SKM-1 treated with dmso at 0.1 percent for 144 hours (cell line): ENCODE measurements around the gene GABRR1.
"Not testable (repeated sequence)": the region's sequence is repeated elsewhere in the genome, so short reads cannot be mapped to it uniquely, and the experiment has no call there.

Experiments
- DNase-seq: peaks from one replicate; lab custom pipeline; 2025; ENCODE audit not compliant: unreplicated experiment; lab: John Stamatoyannopoulos, UW

Gene GABRR1

DNA sequence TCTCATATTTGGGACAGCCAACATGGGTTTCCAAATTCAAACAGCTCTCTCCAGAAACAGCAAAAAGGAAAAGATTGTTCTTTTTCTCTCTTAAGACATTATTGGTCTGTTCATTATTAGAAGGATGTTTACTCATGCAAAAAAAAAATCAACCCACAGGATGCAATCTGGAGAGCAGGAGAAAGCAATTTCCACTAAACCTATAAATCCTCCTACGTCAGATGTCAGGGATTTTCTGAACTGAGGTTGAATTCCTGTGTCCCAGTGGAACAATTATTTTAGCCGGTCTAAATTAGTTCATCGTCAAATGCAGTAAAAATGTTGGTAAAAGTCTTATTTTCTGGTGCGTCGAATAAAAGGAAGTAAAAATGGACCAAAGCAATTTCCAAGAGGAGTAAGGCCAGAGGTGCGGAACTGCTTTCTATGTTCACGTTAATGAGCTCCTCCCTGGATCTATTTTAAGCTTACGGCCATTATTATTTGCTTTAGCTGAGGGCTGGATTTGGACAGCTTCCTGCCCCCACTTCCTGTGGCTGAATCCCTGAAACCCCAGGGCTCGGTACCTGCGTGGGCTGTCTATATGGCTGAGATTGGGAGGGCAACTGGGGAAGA, at the start of gene GABRR1:
Gene GABRR1, minus strand, starts transcription at position 60 of the 612 bp plus-strand sequence. Its CDS starts 36 bp downstream, at position 24.
- DNase-seq: no peak

DNA sequence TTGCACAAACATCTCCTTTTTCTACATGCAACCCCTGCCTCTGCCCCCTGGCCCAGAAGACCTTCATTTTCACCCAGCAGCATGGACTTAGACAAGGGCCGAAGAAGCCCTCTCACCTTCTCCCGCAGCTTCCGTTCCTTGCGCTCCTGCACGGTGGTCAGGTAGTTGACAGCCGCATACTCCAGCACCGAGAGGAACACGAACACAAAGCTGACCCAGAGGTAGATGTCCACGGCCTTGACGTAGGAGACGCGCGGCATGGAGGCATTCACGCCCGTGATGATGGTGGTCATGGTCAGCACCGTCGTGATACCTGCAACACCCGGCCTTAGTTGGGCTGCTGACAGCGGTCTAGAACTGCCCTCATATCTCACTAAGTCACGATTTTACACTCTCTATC, 47.1 kb upstream of the GABRR1 start:
- no peak for DNase-seq

DNA sequence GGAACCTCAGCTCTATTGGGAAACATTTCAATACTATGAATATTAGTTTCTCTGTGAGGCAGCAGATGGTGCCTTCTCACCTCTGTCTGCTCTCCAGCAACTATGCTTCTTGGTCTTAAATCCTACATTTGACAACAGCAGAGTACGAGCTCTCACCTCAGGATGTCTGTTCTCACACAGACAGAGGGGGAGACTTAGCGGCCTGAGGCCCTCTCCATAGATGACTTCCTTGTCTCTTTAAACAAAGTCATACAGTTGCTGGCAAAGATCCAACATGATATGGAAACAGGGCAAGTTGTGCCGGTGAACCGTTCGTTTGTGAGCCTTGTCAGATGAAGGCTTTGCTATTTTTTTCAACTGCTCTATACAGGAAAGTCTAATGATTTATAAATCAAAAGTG, 43.7 kb upstream of the GABRR1 start:
- peak; percentile 27 for DNase-seq

DNA sequence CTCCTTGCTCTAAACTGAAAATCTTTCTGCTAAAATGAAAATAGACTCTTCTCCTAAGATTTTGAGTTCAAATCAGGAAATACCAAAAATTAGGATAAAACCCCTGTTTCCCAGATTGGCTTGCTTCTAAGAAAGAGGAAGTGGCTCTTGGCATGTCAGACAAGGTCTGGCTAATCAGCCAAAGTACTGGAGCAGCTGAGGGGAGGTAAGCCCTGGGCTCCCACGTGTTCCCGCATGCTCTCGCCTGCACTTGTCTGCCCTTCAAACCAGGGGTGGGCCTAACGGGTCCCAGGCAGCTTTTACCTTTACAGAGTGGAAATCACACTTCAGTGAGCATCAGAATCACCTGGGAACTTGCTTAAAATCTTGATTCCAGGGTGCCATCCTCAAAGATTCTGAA, 43.2 kb upstream of the GABRR1 start:
- DNase-seq: peak; percentile 67

DNA sequence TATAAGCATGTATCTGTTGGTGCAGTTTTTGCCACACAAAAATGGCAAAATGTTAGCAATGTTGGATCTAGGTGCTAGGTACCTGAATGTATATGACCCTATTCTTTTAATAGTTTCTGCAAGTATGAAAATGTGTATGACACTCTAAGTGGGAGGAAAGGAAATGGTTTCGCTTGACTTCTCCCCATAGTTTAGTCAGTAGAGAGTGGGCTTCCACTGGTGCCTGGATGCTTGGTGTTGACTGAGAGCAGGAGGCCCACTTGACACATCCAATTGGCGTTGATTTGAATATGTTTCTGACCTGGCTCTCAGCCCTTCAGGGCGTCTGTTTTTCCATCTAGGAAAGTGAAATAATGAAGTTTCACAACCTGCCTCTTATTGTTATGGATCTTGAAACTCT, 41.8 kb upstream of the GABRR1 start:
- no peak for DNase-seq

DNA sequence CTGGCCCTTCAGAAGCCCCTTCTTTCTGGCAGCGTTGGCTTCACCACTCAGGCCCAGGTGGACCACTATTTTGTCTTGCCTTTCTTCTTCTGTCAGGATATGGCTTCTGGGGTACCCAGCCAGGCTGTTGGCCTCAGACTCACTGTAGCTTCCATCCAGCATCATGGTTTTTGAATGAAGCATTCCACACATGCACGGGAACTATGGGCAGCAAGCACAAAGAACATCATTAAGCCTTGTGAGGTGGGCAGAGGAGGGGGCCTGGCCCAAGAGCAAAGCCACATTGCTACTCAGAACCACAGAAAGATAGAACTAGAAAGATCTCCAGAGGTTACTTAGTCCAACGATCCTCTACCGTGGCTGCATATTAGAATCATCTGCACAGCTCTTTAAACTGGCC, 40.6 kb upstream of the GABRR1 start:
- DNase-seq: no peak

DNA sequence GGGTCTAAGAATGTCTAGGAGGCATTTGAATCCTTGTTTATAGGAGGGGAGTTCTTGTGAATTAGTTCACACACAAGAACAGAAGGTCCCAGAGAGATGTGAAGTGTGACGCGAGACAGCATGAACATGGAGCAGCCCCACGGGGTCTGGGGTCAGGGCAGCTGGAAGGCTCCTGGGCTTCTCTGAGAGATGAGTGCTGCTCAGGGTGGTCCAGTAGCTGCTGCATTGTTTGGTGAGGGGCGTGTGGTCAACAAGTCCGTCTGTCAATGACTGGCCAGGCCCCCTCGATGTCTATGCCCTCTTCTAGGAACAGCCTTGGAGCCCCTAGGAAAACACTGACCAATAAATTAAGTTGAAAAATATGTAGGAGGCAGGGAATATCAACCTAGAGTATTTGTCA, 40.2 kb upstream of the GABRR1 start:
- DNase-seq: no peak

DNA sequence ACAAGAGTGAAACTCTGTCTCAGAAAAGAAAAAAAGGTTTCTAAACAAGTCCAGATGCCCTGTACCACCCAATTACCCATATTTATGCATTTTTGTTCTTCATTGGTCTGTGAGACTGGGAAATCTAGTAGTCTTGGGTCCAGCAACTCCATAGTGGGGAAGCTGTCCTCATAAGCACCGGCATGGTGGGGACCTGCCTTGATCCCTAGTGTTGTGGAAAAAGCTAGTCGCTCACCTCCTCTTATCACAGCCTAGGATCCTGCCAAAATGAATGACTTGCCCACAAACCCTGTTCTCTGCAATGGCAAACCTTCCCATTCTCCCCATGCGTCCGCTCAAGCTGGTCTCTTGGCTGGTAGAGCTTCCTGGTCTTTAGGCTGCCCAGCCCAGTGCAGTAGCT, 38.3 kb upstream of the GABRR1 start:
- DNase-seq: no peak

DNA sequence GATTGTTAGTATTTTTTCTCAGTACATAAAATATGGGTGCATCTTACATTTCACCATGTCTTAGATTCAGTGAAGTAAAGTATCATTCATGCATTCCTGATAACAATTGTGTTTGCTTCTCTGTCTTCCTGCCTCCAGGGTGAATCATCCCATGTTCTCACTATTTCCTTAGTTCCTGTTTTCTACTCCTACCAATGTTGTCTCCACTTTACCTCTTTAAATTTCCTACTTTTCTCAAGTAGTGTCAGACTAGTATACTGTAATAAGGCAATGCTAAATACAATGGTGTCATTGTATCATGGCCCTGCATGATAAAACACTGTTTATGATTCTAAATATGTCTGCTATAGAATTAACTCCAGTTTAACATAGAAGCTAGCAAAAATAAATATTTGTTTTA, 37.4 kb upstream of the GABRR1 start:
- no peak for DNase-seq

DNA sequence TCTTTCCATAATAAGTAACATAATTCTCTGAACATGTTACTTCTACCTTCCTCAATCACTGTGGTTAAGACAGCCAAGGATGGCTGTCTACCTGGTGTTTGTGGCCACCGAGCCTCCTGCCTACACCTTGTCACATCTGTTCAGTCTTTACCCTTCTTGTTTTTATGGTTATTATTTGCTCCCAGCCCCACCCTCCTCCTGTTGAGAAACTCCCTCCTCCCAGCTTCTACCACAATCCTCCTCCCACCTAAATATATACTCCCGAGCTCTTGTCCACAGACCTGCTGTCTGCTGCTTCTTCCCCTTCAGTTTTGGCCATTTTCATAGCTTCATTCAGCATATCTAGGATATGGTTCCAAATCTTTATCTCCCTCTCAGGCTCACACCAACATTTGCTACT, 35.7 kb upstream of the GABRR1 start:
- peak; percentile 24 for DNase-seq

DNA sequence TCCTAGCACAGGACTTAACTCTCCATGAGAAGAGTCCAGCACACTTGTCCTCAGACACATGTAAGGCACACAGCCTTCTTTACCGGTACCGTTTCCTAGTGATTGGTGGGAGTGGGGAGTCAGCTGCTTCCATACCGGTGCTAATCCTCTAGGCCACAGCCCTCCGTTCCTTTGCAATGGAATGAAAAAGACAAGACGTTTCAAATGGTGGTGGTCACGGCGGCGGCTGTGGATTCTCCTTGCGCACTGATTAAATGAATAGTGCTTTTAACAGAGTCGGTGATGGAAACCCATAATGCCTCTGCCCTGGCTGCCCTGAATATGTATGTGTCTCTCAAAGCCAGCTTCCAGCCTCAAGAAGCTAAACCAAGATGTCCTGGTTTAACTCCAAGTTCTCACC, 34.8 kb upstream of the GABRR1 start:
- no peak for DNase-seq

DNA sequence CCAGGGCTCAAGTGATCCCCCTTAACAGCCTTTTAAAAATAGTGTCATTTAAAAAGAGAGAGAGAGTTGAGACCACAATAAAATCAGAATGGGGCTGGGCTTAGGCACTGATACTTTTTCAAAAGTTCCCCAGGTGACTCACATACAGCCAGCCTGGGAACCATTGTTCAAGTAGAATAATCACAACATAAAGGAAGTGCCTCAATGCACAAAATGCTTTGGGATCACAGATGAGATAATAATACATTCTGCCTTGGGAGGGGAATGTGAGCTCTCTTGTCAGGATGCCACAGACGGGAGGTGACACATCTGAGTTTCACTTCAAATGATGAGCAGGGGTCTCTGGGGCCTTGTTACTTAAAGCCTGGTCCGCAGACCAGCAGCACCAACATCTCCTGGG, 34.0 kb upstream of the GABRR1 start:
- no peak for DNase-seq

GRCh38 chr6:89250239-89250638, 33.1 kb upstream of the GABRR1 start:
- DNase-seq: no peak

- DNase-seq: no peak
Observed at GRCh38 chr6:89244241-89244985, 27.3 kb upstream of the GABRR1 start.

GRCh38 chr6:89243331-89243629, 26.1 kb upstream of the GABRR1 start:
- no peak for DNase-seq

- DNase-seq: peak; percentile 56
Observed at GRCh38 chr6:89242574-89243330, 25.6 kb upstream of the GABRR1 start.

DNA sequence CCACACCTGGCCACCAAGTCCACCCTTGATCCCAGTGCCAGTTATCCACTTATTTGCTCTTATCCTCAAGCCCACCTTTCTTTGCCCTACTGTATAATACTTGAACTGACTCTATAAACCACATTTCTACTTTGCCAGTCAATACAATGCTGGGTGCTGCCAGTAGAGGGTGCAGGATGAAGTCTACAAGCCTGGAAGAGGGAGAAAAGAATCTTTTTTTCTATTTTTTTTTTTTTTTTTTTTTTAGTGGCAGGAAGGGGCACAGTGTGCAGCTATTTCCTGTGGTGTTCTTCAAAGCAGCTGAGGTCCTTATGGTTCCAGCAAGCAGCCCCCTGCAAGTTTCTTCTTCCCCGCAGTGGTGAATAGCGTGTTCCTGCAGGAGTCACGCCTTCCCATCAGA, 22.2 kb upstream of the GABRR1 start:
- no peak for DNase-seq

GRCh38 chr6:89237158-89237557, 20.0 kb upstream of the GABRR1 start:
- DNase-seq: no peak

DNA sequence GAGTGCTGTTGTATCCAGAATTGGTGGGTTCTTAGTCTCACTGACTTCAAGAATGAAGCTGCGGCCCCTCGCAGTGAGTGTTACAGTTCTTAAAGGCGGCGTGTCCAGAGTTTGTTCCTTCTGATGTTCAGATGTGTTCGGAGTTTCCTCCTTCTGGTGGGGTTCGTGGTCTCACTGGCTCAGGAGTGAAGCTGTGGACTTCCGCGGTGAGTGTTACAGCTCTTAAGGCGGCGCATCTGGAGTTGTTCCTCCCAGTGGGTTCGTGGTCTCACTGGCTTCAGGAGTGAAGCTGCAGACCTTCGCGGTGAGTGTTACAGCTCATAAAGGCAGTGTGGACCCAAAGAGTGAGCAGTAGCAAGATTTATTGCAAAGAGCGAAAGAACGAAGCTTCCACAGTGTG, 16.4 kb upstream of the GABRR1 start:
- DNase-seq: not testable (repeated sequence)

DNA sequence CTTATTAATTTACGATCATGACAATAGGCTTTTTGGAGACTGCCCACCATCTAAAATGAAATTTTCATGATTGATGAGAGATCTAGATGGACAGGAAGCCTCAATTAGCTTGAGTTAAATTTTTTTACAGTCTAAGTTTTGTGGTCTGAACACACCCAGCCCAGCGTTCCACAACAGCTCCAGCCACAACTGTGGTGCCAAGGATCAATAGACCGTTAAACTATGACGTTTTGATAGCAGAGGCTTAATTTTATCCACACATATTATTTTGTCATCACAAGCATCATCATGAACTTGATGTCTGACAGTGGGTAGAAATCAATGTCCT, 5.5 kb upstream of the GABRR1 start:
- no peak for DNase-seq

- DNase-seq: no peak
Observed at GRCh38 chr6:89221971-89222711, 5.0 kb upstream of the GABRR1 start.

- no peak for DNase-seq
Observed at GRCh38 chr6:89221129-89221528, 4.0 kb upstream of the GABRR1 start.
